ENCODE measurements around the gene TUNAR. TPM values are rescaled to one million over a fixed set of nuclear protein-coding genes. Genes with fewer than 3 reads are reported as not detected.
"Not testable (repeated sequence)": the region's sequence is repeated elsewhere in the genome, so short reads cannot be mapped to it uniquely, and the experiment has no call there.

The TUNAR gene
- total RNA-seq, 5 donors from 2014 or later (not counting 1 experiment from before 2014, with no cell fraction given) = not detected

DNA sequence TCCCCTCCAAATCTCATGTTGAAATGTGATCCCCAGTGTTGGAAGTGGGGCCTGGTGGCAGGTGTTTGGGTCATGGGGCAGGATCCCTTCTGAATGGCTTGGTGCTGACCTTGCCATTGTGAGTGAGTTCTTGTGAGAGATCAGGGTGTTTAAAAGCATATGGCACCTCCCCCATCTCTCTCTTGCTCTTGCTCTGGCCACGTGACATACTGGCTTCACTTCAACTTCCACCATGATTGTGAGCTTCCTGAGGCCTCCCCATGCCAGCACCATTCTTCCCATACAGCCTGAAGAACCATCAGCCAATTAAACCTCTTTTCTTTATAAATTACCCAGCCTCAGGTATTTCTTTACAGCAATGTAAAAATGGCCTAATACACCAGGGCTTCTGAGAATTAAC, 82.7 kb downstream of the TUNAR start:
- Mint-ChIP-seq H3K36me3 (no peaks in the 10 kb centered on the region), H3K9me3 (no peaks in the 10 kb centered on the region), H3K4me1 (no peaks in the 10 kb centered on the region), H3K27ac (no peak overlapping the region), H3K4me3 (no peak overlapping the region), H3K27me3 (peaks cover 16 to 23% of the 10 kb centered on the region in 2 donors)
- 31% methylated on average over 1 of the region's 1 CpG for WGBS (ENCODE audit: insufficient coverage)
- no peaks in the 10 kb centered on the region for H3K36me3 ChIP-seq (ENCODE audit: control insufficient read depth in 2 of 2, extremely low read depth in 1 of 2, insufficient read depth in 1 of 2, low read length in 1 of 2)
- no peak overlapping the region for H3K27ac ChIP-seq (ENCODE audit: low read length)
- peaks cover 0 to 10% of the 10 kb centered on the region in 2 experiments for H3K27me3 ChIP-seq (replicated peaks in 1 of 2; ENCODE audit: control insufficient read depth in 2 of 2, extremely low read depth in 1 of 2, insufficient read depth in 2 of 2, low read length in 1 of 2)
- ATAC-seq (replicated peaks in 1 of 4) = no peak
- POLR2A ChIA-PET = no interaction called here
- H3K4me1 ChIP-seq (ENCODE audit: control insufficient read depth in 1 of 2, extremely low read depth in 1 of 2, insufficient read depth in 2 of 2, low read length in 2 of 2) = no peaks in the 10 kb centered on the region
- no peaks in the 10 kb centered on the region for H3K9me3 ChIP-seq
- CTCF ChIA-PET = no interaction called here
- no peak overlapping the region for H3K4me3 ChIP-seq (ENCODE audit: control insufficient read depth in 1 of 2, extremely low read depth in 1 of 2, low read length in 1 of 2)
- no peak for DNase-seq

DNA sequence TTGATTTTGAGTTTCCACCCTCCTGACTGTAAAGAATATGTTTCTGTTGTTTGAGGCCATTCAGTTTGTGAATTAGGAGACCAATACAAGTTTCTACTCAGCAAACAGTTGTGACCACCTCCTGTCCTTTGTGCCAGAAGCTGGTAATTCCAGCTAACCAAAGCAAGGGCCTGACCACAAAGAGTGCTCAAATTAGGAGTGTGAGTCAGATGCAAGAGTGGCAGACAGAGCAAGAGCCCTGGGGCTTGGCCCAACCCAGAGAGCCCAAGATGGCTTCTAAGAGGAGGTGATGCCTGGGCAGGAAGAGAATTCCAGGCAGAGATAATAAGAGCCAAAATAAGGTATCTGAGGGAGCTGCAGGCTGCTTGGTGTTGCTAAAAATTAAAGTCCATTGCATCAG, 84.8 kb downstream of the TUNAR start:
- no peak for DNase-seq
- ChIA-PET CTCF (no interaction called here), POLR2A (interaction anchor here in 1 of 2 donors (0.5 kb wide), 1 partner anchor 14 kb away, joined by 6 read pairs; no protein-coding TSS in a partner anchor)
- Histone ChIP-seq H3K4me3 (ENCODE audit: control insufficient read depth in 1 of 2, extremely low read depth in 1 of 2, low read length in 1 of 2) (no peak overlapping the region), H3K27me3 (replicated peaks in 1 of 2; ENCODE audit: control insufficient read depth in 2 of 2, extremely low read depth in 1 of 2, insufficient read depth in 2 of 2, low read length in 1 of 2) (peaks cover 0 to 10% of the 10 kb centered on the region in 2 experiments), H3K9me3 (no peaks in the 10 kb centered on the region), H3K27ac (ENCODE audit: low read length) (no peak overlapping the region), H3K36me3 (ENCODE audit: control insufficient read depth in 2 of 2, extremely low read depth in 1 of 2, insufficient read depth in 1 of 2, low read length in 1 of 2) (no peaks in the 10 kb centered on the region), H3K4me1 (ENCODE audit: control insufficient read depth in 1 of 2, extremely low read depth in 1 of 2, insufficient read depth in 2 of 2, low read length in 2 of 2) (no peaks in the 10 kb centered on the region)
- no peak overlapping the region for H3K27ac Mint-ChIP-seq
- no peaks in the 10 kb centered on the region for H3K4me1 Mint-ChIP-seq
- H3K9me3 Mint-ChIP-seq = no peaks in the 10 kb centered on the region
- H3K36me3 Mint-ChIP-seq = no peaks in the 10 kb centered on the region
- peaks cover 16 to 19% of the 10 kb centered on the region in 2 donors for H3K27me3 Mint-ChIP-seq
- no peak overlapping the region for H3K4me3 Mint-ChIP-seq
- no peak for ATAC-seq (replicated peaks in 1 of 4)

DNA sequence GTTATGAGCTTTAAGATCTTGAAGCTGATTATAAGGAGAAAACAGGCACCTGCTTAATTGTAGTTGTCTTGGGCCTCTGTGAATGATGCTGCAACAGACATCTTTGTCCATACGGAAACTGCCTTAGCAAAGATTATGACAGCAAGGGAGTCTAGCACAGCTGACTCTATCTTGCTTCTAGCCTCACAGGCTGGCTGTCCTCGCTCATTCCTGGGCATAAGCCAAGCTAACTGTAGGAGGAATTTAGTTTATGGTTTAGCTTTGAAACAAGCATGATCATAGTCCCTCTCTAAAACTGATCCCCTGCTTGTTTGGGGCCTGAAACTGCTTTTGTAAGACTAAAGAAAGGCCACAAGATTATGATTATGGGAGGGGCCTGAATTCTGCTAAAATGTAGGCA, 88.3 kb downstream of the TUNAR start:
- no peak overlapping the region for H3K27ac Mint-ChIP-seq
- WGBS (ENCODE audit: insufficient coverage) = 100% methylated on average over 1 of the region's 2 CpGs
- peaks cover 0 to 8% of the 10 kb centered on the region in 2 experiments for H3K27me3 ChIP-seq (replicated peaks in 1 of 2; ENCODE audit: control insufficient read depth in 2 of 2, extremely low read depth in 1 of 2, insufficient read depth in 2 of 2, low read length in 1 of 2)
- ChIA-PET CTCF (no interaction called here), POLR2A (no interaction called here)
- peaks cover 10 to 12% of the 10 kb centered on the region in 2 donors for H3K27me3 Mint-ChIP-seq
- H3K4me3 Mint-ChIP-seq = no peak overlapping the region
- H3K9me3 ChIP-seq = no peaks in the 10 kb centered on the region
- no peaks in the 10 kb centered on the region for H3K4me1 ChIP-seq (ENCODE audit: control insufficient read depth in 1 of 2, extremely low read depth in 1 of 2, insufficient read depth in 2 of 2, low read length in 2 of 2)
- H3K4me3 ChIP-seq (ENCODE audit: control insufficient read depth in 1 of 2, extremely low read depth in 1 of 2, low read length in 1 of 2) = no peak overlapping the region
- DNase-seq = no peak
- no peak for ATAC-seq (replicated peaks in 1 of 4)
- H3K4me1 Mint-ChIP-seq = no peaks in the 10 kb centered on the region
- no peaks in the 10 kb centered on the region for H3K9me3 Mint-ChIP-seq
- H3K36me3 ChIP-seq (ENCODE audit: control insufficient read depth in 2 of 2, extremely low read depth in 1 of 2, insufficient read depth in 1 of 2, low read length in 1 of 2) = no peaks in the 10 kb centered on the region
- no peak overlapping the region for H3K27ac ChIP-seq (ENCODE audit: low read length)
- H3K36me3 Mint-ChIP-seq = no peaks in the 10 kb centered on the region

DNA sequence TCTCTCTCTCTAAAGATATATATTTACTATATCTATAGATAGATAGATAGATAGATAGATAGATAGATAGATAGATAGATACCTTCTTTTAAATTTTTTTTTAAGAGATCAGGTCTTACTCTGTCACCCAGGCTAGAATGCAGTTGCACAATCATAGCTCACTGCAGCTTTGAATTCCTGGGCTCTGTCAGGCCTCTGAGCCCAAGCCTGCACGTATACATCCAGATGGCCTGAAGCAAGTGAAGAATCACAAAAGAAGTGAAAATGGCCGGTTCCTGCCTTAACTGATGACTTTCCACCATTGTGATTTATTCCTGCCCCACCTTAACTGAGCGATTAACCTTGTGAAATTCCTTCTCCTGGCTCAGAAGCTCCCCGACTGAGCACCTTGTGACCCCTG, 91.4 kb downstream of the TUNAR start:
- H3K27me3 ChIP-seq (replicated peaks in 1 of 2; ENCODE audit: control insufficient read depth in 2 of 2, extremely low read depth in 1 of 2, insufficient read depth in 2 of 2, low read length in 1 of 2); H3K4me1 ChIP-seq (ENCODE audit: control insufficient read depth in 1 of 2, extremely low read depth in 1 of 2, insufficient read depth in 2 of 2, low read length in 2 of 2); POLR2A ChIA-PET; H3K36me3 Mint-ChIP-seq; H3K4me3 Mint-ChIP-seq; ATAC-seq (replicated peaks in 1 of 4); H3K4me1 Mint-ChIP-seq; H3K9me3 ChIP-seq; CTCF ChIA-PET; H3K36me3 ChIP-seq (ENCODE audit: control insufficient read depth in 2 of 2, extremely low read depth in 1 of 2, insufficient read depth in 1 of 2, low read length in 1 of 2); H3K27ac Mint-ChIP-seq; H3K27ac ChIP-seq (ENCODE audit: low read length); H3K9me3 Mint-ChIP-seq; H3K4me3 ChIP-seq (ENCODE audit: control insufficient read depth in 1 of 2, extremely low read depth in 1 of 2, low read length in 1 of 2); DNase-seq: not testable (repeated sequence)
- WGBS (ENCODE audit: insufficient coverage) = 63% methylated on average over 3 of the region's 4 CpGs
- H3K27me3 Mint-ChIP-seq = peaks cover 7 to 14% of the 10 kb centered on the region in 2 donors

Other genes with a start within 250 kb of the TUNAR start
- gene TCL1B, start 190.4 kb upstream of the TUNAR start, total RNA-seq = 1 to 10 TPM in 1 of 5 donors, under 1 TPM in 3, not detected in 1; 0.21 to 2.0 (median 0.70) TPM
- gene TCL1A, start 162.7 kb upstream of the TUNAR start, total RNA-seq = 10 to 100 TPM in 1 of 5 donors, 1 to 10 TPM in 4; 1.4 to 22.5 (median 2.6) TPM
- 1 to 10 TPM; 3.5 to 8.4 (median 5.2) TPM for gene C14orf132, start 162.5 kb downstream of the TUNAR start, total RNA-seq